Right lobe of liver (tissue), 4 donors: ENCODE results near the gene CCDC24.

ENCODE experiments used
- POLR2A ChIP-seq: fragments of 450-650 bp; IDR thresholded peaks from one replicate; pipeline ENCODE4 v1.6.1; 2017; ENCODE audit warnings: antibody characterized with exemption, mild to moderate bottlenecking
- TF ChIP-seq, protein P1 (sequence below), 4 donors: fragments of 200-600 bp in 3 of 4; fragments of 450-650 bp in 1 of 4; IDR thresholded peaks; one replicate each; pipeline versions ENCODE4 v1.5.1 to v1.8.0; 2016 to 2022; ENCODE audit warnings: antibody characterized with exemption in 4 of 4, mild to moderate bottlenecking in 2 of 4
- donor health status: DM: no; HTN: no; CAD: no.
- donor health status: DM: no; HTN: no; CAD: no.
- donor health status: DM: no; HTN: yes; CAD: no.

DNA sequence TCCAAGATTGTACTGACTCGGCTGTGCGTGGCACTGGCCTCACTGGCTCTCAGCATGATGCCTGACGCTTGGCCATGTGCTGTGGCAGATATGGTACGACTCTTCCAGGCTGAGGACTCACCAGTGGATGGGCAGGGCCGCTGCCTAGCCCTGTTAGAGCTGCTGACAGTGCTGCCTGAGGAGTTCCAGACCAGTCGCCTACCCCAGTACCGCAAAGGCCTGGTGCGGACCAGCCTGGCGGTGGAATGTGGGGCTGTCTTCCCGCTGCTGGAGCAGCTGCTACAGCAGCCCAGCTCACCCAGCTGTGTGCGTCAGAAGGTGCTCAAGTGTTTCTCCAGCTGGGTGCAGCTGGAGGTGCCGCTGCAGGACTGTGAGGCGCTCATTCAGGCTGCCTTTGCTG is 41.7 kb upstream of the CCDC24 start:
- TF ChIP-seq, protein P1, sequence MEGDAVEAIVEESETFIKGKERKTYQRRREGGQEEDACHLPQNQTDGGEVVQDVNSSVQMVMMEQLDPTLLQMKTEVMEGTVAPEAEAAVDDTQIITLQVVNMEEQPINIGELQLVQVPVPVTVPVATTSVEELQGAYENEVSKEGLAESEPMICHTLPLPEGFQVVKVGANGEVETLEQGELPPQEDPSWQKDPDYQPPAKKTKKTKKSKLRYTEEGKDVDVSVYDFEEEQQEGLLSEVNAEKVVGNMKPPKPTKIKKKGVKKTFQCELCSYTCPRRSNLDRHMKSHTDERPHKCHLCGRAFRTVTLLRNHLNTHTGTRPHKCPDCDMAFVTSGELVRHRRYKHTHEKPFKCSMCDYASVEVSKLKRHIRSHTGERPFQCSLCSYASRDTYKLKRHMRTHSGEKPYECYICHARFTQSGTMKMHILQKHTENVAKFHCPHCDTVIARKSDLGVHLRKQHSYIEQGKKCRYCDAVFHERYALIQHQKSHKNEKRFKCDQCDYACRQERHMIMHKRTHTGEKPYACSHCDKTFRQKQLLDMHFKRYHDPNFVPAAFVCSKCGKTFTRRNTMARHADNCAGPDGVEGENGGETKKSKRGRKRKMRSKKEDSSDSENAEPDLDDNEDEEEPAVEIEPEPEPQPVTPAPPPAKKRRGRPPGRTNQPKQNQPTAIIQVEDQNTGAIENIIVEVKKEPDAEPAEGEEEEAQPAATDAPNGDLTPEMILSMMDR (IDR thresholded peaks at IDR 0.05): no peak
- TF ChIP-seq POLR2A: no peak
